ENCODE measurements around the gene TCF25. TPM values are rescaled to one million over a fixed set of nuclear protein-coding genes. Genes with fewer than 3 reads are reported as not detected.
A peak's percentile ranks its signal among the peaks of the same experiment; 100 is the strongest.

The TCF25 gene
- total and polyA plus RNA-seq, 5 donors, result 73.5 to 137 (median 101) TPM

GRCh38 chr16:89936508-89936907 lies 63.1 kb downstream of the TCF25 start:
- H3K4me3 ChIP-seq (ENCODE audit: low read length), result no peak overlapping the region
- H3K9me3 ChIP-seq (ENCODE audit: control insufficient read depth, low read length), result no peaks in the 10 kb centered on the region
- H3K4me1 ChIP-seq (ENCODE audit: control insufficient read depth, insufficient read depth, low read length), result no peaks in the 10 kb centered on the region
- WGBS, result 90% methylated on average over 14 of the region's 14 CpGs
- no peak overlapping the region for H3K27ac ChIP-seq (ENCODE audit: low read length)
- no peaks in the 10 kb centered on the region for H3K27me3 ChIP-seq (ENCODE audit: control insufficient read depth, insufficient read depth)
- intact Hi-C loops (cut with DNase I), result no loop called here
- ATAC-seq, result peak; percentile 10 to 34
- peak in 1 of 3 donors; percentile 26 for DNase-seq

DNA sequence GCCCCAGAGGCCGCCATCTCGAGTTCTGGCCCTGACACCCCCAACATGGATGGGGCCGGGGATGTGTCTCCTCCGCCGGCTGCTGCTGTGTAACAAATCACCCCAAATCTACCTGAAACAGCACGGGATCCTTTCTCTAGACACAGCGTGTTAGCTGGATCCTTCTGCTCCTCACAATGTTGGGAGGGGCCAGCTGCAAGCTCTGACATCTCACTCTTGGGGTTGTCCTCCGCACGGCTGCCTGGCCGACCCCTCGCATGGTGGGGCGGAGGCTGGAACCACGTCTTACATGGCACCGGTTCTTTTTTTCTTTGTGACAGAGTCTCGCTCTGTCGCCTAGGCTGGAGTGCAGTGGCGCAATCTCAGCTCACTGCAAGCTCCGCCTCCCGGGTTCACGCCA lies 63.6 kb downstream of the TCF25 start:
- ATAC-seq (no peak), DNase-seq (peak in 1 of 3 donors; percentile 18)
- H3K27me3 ChIP-seq (ENCODE audit: control insufficient read depth, insufficient read depth), result no peaks in the 10 kb centered on the region
- WGBS, result 94% methylated on average over 20 of the region's 20 CpGs
- no peak overlapping the region for H3K4me3 ChIP-seq (ENCODE audit: low read length)
- intact Hi-C loops (cut with DNase I), result no loop called here
- H3K9me3 ChIP-seq (ENCODE audit: control insufficient read depth, low read length), result no peaks in the 10 kb centered on the region
- no peaks in the 10 kb centered on the region for H3K4me1 ChIP-seq (ENCODE audit: control insufficient read depth, insufficient read depth, low read length)
- H3K27ac ChIP-seq (ENCODE audit: low read length), result no peak overlapping the region

- DNase-seq (no peak), ATAC-seq (no peak)
- H3K27ac ChIP-seq (ENCODE audit: low read length), result no peak overlapping the region
- no peaks in the 10 kb centered on the region for H3K27me3 ChIP-seq (ENCODE audit: control insufficient read depth, insufficient read depth)
- WGBS, result 72% methylated on average over 21 of the region's 21 CpGs
- H3K9me3 ChIP-seq (ENCODE audit: control insufficient read depth, low read length), result no peaks in the 10 kb centered on the region
- H3K4me1 ChIP-seq (ENCODE audit: control insufficient read depth, insufficient read depth, low read length), result no peaks in the 10 kb centered on the region
- H3K4me3 ChIP-seq (ENCODE audit: low read length), result no peak overlapping the region
- intact Hi-C loops (cut with DNase I), result no loop called here
Measured at GRCh38 chr16:89938175-89938885, 64.9 kb downstream of the TCF25 start.

GRCh38 chr16:89944773-89945172 lies 71.4 kb downstream of the TCF25 start:
- H3K4me3 ChIP-seq (ENCODE audit: low read length), result no peak overlapping the region
- no peak for DNase-seq

DNA sequence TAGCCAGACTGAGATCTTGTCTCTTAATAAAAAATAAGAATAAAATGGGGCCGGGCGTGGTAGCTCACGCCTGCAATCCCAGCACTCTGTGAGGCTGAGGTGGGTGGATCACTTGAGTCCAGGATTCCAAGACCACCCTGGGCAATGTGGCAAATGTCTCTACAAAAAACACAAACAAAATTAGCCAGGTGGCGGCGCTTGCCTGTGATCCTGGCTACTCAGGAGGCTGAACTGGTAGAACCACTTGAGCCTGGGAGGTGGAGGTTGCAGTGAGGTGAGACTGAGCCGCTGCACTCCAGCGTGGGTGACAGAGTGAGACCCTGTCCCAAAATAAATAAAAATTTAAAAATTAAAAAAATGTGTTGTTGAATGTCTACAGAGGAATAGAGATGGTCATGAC lies 72.3 kb downstream of the TCF25 start:
- peaks cover 2% of the 10 kb centered on the region for H3K4me1 ChIP-seq (ENCODE audit: control insufficient read depth, insufficient read depth, low read length)
- no peaks in the 10 kb centered on the region for H3K9me3 ChIP-seq (ENCODE audit: control insufficient read depth, low read length)
- no peak for DNase-seq
- intact Hi-C loops (cut with DNase I), result no loop called here
- H3K4me3 ChIP-seq (ENCODE audit: low read length), result no peak overlapping the region
- no peak overlapping the region for H3K27ac ChIP-seq (ENCODE audit: low read length)
- H3K27me3 ChIP-seq (ENCODE audit: control insufficient read depth, insufficient read depth), result no peaks in the 10 kb centered on the region
- WGBS, result 69% methylated on average over 7 of the region's 7 CpGs
- no peak for ATAC-seq

More at GRCh38 chr16:89944773-89945172, 71.4 kb downstream of the TCF25 start:
- no peak for ATAC-seq
- H3K27me3 ChIP-seq (ENCODE audit: control insufficient read depth, insufficient read depth), result no peaks in the 10 kb centered on the region
- H3K4me1 ChIP-seq (ENCODE audit: control insufficient read depth, insufficient read depth, low read length), result peaks cover 2% of the 10 kb centered on the region
- intact Hi-C loops (cut with DNase I), result no loop called here
- 71% methylated on average over 5 of the region's 5 CpGs for WGBS
- no peaks in the 10 kb centered on the region for H3K9me3 ChIP-seq (ENCODE audit: control insufficient read depth, low read length)
- no peak overlapping the region for H3K27ac ChIP-seq (ENCODE audit: low read length)

- no peaks in the 10 kb centered on the region for H3K9me3 ChIP-seq (ENCODE audit: control insufficient read depth, low read length)
- WGBS, result 53% methylated on average over 5 of the region's 5 CpGs
- ATAC-seq, result no peak
Measured at GRCh38 chr16:89946515-89946914, 73.1 kb downstream of the TCF25 start.

GRCh38 chr16:89949121-89949742 lies 75.8 kb downstream of the TCF25 start:
- Histone ChIP-seq H3K27ac (ENCODE audit: low read length) (no peak overlapping the region), H3K4me1 (ENCODE audit: control insufficient read depth, insufficient read depth, low read length) (peaks cover 2% of the 10 kb centered on the region), H3K9me3 (ENCODE audit: control insufficient read depth, low read length) (no peaks in the 10 kb centered on the region), H3K4me3 (ENCODE audit: low read length) (peak overlapping the region; percentile 61), H3K27me3 (ENCODE audit: control insufficient read depth, insufficient read depth) (no peaks in the 10 kb centered on the region)
- DNase-seq (no peak), ATAC-seq (peak in 1 of 2 donors; percentile 4)
- WGBS, result 18% methylated on average over 55 of the region's 55 CpGs
- intact Hi-C loops (cut with DNase I), result no loop called here

More at GRCh38 chr16:89946515-89946914, 73.1 kb downstream of the TCF25 start:
- DNase-seq, result no peak
- Histone ChIP-seq H3K4me1 (ENCODE audit: control insufficient read depth, insufficient read depth, low read length) (peaks cover 2% of the 10 kb centered on the region), H3K27me3 (ENCODE audit: control insufficient read depth, insufficient read depth) (no peaks in the 10 kb centered on the region), H3K4me3 (ENCODE audit: low read length) (no peak overlapping the region), H3K27ac (ENCODE audit: low read length) (no peak overlapping the region)
- intact Hi-C loops (cut with DNase I), result no loop called here

DNA sequence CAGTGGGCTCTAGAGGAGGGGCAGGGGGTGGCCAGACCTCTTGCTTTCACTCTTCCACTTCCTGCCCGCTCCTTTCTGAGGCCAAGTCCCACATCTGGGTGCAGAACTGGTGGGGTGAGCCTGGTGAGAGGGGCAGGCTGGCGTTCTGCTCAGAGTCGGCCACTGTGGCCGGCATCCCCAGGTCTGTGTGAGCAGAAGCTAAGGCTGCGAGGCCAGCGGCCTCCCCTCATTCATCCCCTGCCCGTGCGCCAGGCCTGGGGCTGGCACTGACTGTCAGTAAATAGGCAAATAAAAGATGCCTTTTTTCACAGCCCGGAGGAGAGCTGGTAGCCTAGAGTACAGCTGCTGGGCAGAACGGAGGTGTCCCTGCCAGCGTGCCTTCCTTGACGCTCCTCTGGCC lies 76.4 kb downstream of the TCF25 start:
- Histone ChIP-seq H3K9me3 (ENCODE audit: control insufficient read depth, low read length) (no peaks in the 10 kb centered on the region), H3K27ac (ENCODE audit: low read length) (no peak overlapping the region), H3K4me3 (ENCODE audit: low read length) (no peak overlapping the region), H3K27me3 (ENCODE audit: control insufficient read depth, insufficient read depth) (no peaks in the 10 kb centered on the region), H3K4me1 (ENCODE audit: control insufficient read depth, insufficient read depth, low read length) (peaks cover 2% of the 10 kb centered on the region)
- ATAC-seq, result no peak
- WGBS, result 91% methylated on average over 12 of the region's 12 CpGs
- intact Hi-C loops (cut with DNase I), result no loop called here
- no peak for DNase-seq

DNA sequence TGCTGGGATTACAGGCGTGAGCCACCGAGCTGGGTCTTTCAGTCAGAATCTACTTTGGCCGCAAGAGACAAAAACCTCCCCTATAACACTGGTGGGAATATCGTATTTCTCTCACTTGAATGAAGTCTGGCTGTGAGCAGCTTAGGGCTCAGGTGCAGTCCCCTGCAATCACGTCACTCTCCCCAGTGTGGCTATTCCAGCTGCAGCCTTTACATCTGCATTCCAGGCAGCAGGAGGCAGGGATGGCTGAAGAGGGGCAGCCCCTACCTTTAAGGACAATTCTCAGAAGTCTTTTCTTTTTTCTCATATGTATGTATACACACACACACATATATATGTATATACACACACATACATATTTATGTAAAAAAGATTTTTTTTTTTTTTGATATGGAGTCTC lies 78.1 kb downstream of the TCF25 start:
- no peak overlapping the region for H3K27ac ChIP-seq (ENCODE audit: low read length)
- H3K27me3 ChIP-seq (ENCODE audit: control insufficient read depth, insufficient read depth), result no peaks in the 10 kb centered on the region
- intact Hi-C loops (cut with DNase I), result no loop called here
- no peak overlapping the region for H3K4me3 ChIP-seq (ENCODE audit: low read length)
- H3K4me1 ChIP-seq (ENCODE audit: control insufficient read depth, insufficient read depth, low read length), result peaks cover 2% of the 10 kb centered on the region
- 94% methylated on average over 5 of the region's 5 CpGs for WGBS
- no peak for DNase-seq
- H3K9me3 ChIP-seq (ENCODE audit: control insufficient read depth, low read length), result no peaks in the 10 kb centered on the region
- no peak for ATAC-seq

GRCh38 chr16:89952049-89952448 lies 78.7 kb downstream of the TCF25 start:
- 94% methylated on average over 12 of the region's 12 CpGs for WGBS
- peaks cover 2% of the 10 kb centered on the region for H3K4me1 ChIP-seq (ENCODE audit: control insufficient read depth, insufficient read depth, low read length)
- intact Hi-C loops (cut with DNase I), result no loop called here
- ATAC-seq (no peak), DNase-seq (no peak)
- no peaks in the 10 kb centered on the region for H3K9me3 ChIP-seq (ENCODE audit: control insufficient read depth, low read length)
- no peaks in the 10 kb centered on the region for H3K27me3 ChIP-seq (ENCODE audit: control insufficient read depth, insufficient read depth)
- no peak overlapping the region for H3K27ac ChIP-seq (ENCODE audit: low read length)
- H3K4me3 ChIP-seq (ENCODE audit: low read length), result no peak overlapping the region

DNA sequence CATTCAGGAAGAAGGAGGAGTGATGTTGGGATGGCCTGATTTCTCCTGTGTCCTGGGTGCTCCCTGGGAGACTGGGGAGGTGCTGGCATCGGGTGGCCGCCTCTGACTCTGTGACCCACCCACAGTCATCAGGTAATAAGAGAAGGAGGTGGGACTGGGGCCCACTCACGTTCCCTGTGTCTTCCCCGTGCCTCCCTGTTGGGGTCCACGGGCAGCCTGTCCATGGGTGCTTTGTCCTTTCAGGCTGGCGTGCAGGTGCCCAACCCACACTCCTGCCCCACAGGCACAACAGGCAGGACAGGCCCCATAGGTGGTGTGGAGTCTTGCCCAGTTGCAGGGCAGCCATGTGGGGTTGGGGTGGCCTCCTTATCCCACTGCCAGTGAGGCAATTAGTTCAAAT lies 79.2 kb downstream of the TCF25 start:
- no peak overlapping the region for H3K4me3 ChIP-seq (ENCODE audit: low read length)
- H3K4me1 ChIP-seq (ENCODE audit: control insufficient read depth, insufficient read depth, low read length), result peaks cover 2% of the 10 kb centered on the region
- no peaks in the 10 kb centered on the region for H3K27me3 ChIP-seq (ENCODE audit: control insufficient read depth, insufficient read depth)
- DNase-seq, result no peak
- 87% methylated on average over 6 of the region's 6 CpGs for WGBS
- no peak for ATAC-seq
- H3K27ac ChIP-seq (ENCODE audit: low read length), result no peak overlapping the region
- no peaks in the 10 kb centered on the region for H3K9me3 ChIP-seq (ENCODE audit: control insufficient read depth, low read length)
- intact Hi-C loops (cut with DNase I), result no loop called here
